Nephron progenitor cell (in vitro differentiated cells): Measurements from ENCODE around the gene OLFM2.
"Not testable (repeated sequence)": the region's sequence is repeated elsewhere in the genome, so short reads cannot be mapped to it uniquely, and the experiment has no call there.

Source experiments
- DNase-seq: peaks from one replicate; pipeline ENCODE4 v3.0.0; 2021
- H3K27ac Mint-ChIP-seq: 2 replicates; pipeline ENCODE4 v1.8.0; 2021; ENCODE audit warnings: mild to moderate bottlenecking, moderate library complexity, mixed read lengths
- H3K27me3 Mint-ChIP-seq: 2 replicates; pipeline ENCODE4 v1.8.0; 2021; ENCODE audit warnings: mild to moderate bottlenecking, low read depth, mixed read lengths; ENCODE audit not compliant: poor library complexity
- H3K36me3 Mint-ChIP-seq: 2 replicates; pipeline ENCODE4 v1.8.0; 2021; ENCODE audit warnings: low read depth, mixed read lengths
- H3K4me1 Mint-ChIP-seq: 2 replicates; pipeline ENCODE4 v1.8.0; 2021; ENCODE audit warnings: mixed read lengths
- H3K4me3 Mint-ChIP-seq: 2 replicates; pipeline ENCODE4 v1.8.0; 2021; ENCODE audit warnings: mild to moderate bottlenecking, moderate library complexity, mixed read lengths
- H3K9me3 Mint-ChIP-seq: 2 replicates; pipeline ENCODE4 v1.8.0; 2021; ENCODE audit warnings: mild to moderate bottlenecking, moderate library complexity, mixed read lengths
- TF ChIP-seq, protein P1 (sequence below): fragments of 200-600 bp; sonication (generic); IDR thresholded peaks from 2 replicates; pipeline ENCODE4 v1.5.0; 2021; ENCODE audit warnings: antibody characterized with exemption

OLFM2 gene

DNA sequence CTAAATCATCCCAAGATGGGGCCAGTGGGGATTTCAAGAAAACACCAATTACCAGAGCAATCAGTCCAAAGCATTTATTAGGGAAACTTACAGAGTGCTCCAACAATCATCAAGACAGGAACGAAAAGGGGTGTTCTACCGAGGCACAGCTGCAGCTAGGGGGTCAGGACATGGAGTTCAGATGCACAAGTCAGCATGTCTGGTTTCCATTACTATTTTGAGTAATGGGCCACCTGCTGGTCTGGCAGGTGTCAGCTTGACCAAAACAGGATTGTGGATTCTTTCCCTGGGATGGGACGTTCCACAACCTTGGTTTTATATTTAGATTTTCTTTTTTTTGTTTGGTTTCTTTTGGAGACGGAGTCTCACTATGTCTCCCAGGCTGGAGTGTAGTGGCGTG lies 112.5 kb downstream of the OLFM2 start:
- Mint-ChIP-seq H3K4me3 (no peak overlapping the region), H3K9me3 (no peaks in the 10 kb centered on the region), H3K36me3 (peaks cover 8% of the 10 kb centered on the region), H3K4me1 (peaks cover 38% of the 10 kb centered on the region), H3K27ac (peak overlapping the region; percentile 72), H3K27me3 (no peaks in the 10 kb centered on the region)
- TF ChIP-seq, protein P1, sequence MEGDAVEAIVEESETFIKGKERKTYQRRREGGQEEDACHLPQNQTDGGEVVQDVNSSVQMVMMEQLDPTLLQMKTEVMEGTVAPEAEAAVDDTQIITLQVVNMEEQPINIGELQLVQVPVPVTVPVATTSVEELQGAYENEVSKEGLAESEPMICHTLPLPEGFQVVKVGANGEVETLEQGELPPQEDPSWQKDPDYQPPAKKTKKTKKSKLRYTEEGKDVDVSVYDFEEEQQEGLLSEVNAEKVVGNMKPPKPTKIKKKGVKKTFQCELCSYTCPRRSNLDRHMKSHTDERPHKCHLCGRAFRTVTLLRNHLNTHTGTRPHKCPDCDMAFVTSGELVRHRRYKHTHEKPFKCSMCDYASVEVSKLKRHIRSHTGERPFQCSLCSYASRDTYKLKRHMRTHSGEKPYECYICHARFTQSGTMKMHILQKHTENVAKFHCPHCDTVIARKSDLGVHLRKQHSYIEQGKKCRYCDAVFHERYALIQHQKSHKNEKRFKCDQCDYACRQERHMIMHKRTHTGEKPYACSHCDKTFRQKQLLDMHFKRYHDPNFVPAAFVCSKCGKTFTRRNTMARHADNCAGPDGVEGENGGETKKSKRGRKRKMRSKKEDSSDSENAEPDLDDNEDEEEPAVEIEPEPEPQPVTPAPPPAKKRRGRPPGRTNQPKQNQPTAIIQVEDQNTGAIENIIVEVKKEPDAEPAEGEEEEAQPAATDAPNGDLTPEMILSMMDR, result no peak
- DNase-seq, result no peak

DNA sequence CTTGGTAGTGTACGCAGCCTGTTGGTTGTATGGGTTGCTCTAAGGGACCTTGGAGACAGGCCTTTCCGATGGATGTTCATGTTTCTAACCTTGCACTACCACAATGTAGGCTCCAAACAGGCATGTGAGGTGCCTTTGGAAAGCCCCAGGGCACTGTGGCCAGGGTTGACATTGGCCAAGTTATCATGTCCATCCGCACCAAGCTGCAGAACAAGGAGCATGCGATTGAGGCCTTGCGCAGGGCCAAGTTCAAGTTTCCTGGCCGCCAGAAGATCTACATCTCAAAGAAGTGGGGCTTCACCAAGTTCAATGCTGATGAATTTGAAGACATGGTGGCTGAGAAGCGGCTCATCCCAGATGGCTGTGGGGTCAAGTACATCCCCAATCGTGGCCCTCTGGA lies 116.3 kb downstream of the OLFM2 start:
- H3K4me3 Mint-ChIP-seq, result peak overlapping the region; percentile 89
- H3K9me3 Mint-ChIP-seq, result peaks cover 21% of the 10 kb centered on the region
- not testable (repeated sequence) for H3K27me3 Mint-ChIP-seq, DNase-seq, H3K27ac Mint-ChIP-seq
- H3K4me1 Mint-ChIP-seq, result peaks cover 26% of the 10 kb centered on the region
- peaks cover 22% of the 10 kb centered on the region for H3K36me3 Mint-ChIP-seq

DNA sequence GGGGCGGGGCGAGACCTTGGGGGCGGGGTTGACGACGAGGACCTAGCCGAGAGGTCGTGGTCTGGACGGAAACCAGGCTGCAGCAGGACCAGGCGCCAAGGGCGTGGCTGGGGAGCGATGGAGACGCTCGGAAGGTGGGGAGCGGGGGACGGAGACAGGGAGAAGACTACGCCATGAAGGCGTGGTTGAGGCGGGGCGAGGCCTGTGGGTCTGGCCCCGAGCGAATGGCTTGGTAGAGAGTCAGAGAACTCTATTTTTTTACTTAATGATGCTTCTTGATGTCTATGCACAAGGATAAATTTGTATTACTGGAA lies 116.8 kb downstream of the OLFM2 start:
- Mint-ChIP-seq H3K36me3 (peaks cover 27% of the 10 kb centered on the region), H3K4me3 (peak overlapping the region; percentile 89), H3K4me1 (peaks cover 26% of the 10 kb centered on the region), H3K27me3 (no peaks in the 10 kb centered on the region), H3K27ac (peak overlapping the region; percentile 90), H3K9me3 (peaks cover 26% of the 10 kb centered on the region)
- no peak for DNase-seq
- TF ChIP-seq, protein P1, result no peak

DNA sequence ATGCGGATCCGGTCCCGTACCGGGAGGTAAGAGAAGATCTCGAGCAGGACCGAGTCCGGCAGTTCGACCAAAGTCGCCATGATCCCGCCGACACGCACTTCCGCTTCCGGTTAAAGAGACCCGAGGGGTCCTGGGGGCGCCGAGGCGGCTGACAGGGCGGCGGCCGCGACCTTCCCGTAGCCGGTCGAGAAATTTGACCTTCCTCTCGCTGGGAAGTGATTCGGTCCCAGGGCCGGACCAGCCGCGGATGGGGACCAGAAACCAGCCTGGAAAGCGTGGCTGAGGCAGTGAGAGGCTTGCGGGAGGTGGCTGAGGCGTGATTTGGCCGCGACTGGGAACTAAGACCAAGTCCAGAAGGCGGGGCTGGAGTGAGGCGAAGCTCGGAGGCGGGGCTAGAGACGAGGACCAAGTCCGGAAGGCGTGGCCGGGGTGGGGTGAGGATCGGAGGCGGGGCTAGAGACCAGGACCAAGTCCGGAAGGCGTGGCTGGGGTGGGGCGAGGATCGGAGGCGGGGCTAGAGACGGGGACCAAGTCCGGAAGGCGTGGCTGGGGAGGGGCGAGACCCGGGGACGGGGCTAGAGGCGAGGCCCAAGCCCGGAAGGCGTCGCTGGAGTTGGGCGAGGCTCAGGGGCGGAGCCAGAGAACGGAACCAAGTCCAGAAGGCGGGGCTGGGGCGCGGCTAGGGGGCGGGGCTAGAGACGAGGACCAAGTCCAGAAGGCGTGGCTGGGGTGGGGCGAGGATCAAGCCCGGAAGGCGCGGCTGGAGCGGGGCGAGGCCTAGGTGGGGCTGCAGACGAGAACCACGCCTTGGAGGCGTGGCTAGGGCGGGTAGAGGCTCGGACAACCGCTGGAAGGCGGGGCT lies 117.3 kb downstream of the OLFM2 start, which contains the start of gene FBXL12:
Gene FBXL12 (minus strand): TSS at position 346 of the 862 bp plus-strand sequence. CDS start 266 bp downstream, at position 80.
- no peaks in the 10 kb centered on the region for H3K27me3 Mint-ChIP-seq

DNA sequence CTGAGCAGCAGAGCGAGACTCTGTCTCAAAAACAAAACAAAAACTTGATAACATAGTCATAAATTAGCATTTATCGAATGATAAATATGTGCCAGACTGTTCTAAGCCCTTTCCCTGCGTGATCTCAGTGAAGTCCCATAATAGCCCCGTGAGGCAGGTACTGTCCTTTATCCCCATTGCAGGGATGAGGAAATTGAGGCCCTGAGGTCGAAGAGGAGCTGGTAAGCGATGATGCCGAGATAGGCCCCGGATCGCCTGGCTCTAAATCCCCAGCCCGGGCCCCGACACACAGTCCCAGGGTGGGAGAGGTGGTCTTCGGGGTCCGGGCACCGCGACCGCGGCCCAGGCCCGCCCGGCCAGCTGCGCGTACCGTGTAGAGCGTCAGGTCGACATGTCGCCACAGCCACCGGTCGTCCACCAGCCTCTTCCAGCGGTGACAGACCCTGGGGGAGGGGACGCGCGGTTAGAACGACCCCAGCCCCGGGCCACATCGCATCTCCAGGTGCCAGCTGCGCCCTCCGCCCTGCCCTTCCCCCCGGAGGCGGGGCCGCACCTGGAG lies 118.1 kb downstream of the OLFM2 start:
- Mint-ChIP-seq H3K4me3 (peak overlapping the region; percentile 89), H3K4me1 (peaks cover 20% of the 10 kb centered on the region), H3K9me3 (peaks cover 31% of the 10 kb centered on the region), H3K27ac (peak overlapping the region; percentile 97), H3K36me3 (peaks cover 36% of the 10 kb centered on the region), H3K27me3 (no peaks in the 10 kb centered on the region)
- DNase-seq, result no peak
- TF ChIP-seq, protein P1, result no peak

More for the DNA sequence above, 117.3 kb downstream of the OLFM2 start, which contains the start of gene FBXL12:
- TF ChIP-seq, protein P1, result no peak
- Mint-ChIP-seq H3K27ac (peak within 1 kb of the TSS; percentile 97), H3K36me3 (peaks cover 31% of the 10 kb centered on the region), H3K4me3 (peak within 1 kb of the TSS; percentile 89), H3K9me3 (peaks cover 28% of the 10 kb centered on the region), H3K4me1 (peaks cover 26% of the 10 kb centered on the region)
- peak; percentile 100 for DNase-seq

DNA sequence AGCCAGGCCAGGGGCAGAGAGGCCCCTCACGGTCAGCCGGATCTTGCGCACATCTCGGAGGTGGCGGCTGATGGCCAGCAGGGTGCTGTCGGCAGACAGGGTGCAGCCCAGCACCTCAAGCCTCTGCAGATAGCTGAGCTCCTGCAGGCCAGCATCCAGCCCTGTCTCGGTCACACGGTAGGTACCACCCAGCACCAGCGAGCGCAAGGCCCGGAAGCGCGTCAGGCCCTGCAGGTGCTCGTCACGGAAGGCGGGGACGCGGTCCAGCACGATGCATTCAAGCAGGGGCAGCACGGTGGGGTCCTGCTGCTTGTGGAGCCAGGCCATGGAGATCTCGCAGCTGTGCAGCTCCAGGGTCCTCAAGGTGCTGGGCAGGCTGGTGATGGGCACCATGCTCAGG lies 125.2 kb downstream of the OLFM2 start:
- TF ChIP-seq, protein P1, result no peak
- DNase-seq, result no peak
- Mint-ChIP-seq H3K27ac (no peak overlapping the region), H3K27me3 (no peaks in the 10 kb centered on the region), H3K4me1 (no peaks in the 10 kb centered on the region), H3K36me3 (peaks cover 43% of the 10 kb centered on the region), H3K4me3 (no peak overlapping the region), H3K9me3 (peaks cover 21% of the 10 kb centered on the region)
